ENCODE measurements around the gene HOMER3.

HOMER3 gene

DNA sequence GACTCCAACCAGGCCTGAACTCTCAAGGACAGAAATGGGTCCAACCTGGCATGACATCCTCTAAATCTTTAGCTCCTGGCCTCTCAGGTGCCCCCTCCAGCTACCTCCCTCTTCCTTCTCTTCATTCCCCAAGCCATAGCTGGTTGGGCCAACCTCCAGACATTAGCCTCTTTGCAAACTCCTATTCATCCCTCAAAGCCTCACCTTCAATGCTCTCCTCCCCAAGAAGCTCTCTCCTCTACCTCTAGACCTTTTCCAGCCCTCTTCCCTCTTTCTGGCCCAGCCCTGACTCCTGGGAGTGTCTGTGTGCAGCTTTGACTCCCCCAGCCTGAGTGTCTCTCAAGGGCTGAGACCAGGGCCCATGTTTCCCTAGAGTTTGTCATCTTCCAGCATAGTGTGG lies 5.3 kb upstream of the HOMER3 start:
- TF ChIP-seq GATA3 (IDR thresholded peaks at IDR 0.05; ENCODE audit: low read depth, low read length) (no peak), GATA2 (IDR thresholded peaks at IDR 0.05; ENCODE audit: low read depth, low read length) (no peak)

DNA sequence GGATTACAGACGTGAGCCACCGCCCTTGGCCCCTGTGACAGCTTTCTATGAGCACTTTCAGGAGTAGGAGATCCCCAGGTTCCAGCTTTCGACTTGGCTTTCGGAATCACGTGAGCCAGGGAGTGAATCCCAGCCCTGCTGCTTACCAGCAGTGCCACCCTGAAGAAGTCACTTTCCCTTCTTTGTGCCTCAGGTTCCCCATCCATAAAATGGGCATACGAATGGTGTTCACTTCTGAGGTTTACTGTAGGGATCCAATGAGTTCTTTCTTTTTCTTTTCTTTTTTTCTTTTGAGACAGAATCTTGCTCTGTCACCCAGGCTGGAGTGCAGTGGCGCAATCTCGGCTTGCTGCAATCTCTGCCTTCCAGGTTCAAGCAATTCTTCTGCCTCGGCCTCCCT lies 4.3 kb upstream of the HOMER3 start:
- TF ChIP-seq GATA3 (IDR thresholded peaks at IDR 0.05; ENCODE audit: low read depth, low read length), result no peak
- TF ChIP-seq GATA2 (IDR thresholded peaks at IDR 0.05; ENCODE audit: low read depth, low read length), result no peak

- no peak for TF ChIP-seq GATA3 (IDR thresholded peaks at IDR 0.05; ENCODE audit: low read depth, low read length)
- TF ChIP-seq GATA2 (IDR thresholded peaks at IDR 0.05; ENCODE audit: low read depth, low read length), result no peak
Measured at GRCh38 chr19:18943465-18943864, 2.4 kb upstream of the HOMER3 start.

DNA sequence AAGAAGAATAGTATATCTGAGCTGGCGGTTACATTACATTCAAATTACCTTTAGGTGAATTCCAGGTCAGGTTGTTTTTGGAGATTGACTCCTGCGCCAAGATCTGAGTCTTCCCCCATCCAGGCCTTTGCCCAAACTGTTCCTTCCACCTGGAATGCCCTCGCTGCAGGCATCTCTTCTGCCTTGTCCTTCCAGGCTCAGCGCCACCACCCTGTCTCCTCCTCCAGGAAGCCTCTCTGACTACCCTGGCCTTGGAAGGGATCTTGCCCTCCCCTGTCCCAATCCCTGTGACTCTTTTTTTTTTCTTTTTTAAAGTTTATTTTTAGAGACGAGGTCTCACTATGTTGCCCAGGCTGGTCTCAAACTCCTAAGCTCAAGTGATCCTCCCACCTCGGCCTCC lies 1.7 kb upstream of the HOMER3 start:
- TF ChIP-seq GATA2 (IDR thresholded peaks at IDR 0.05; ENCODE audit: low read depth, low read length) (no peak), GATA3 (IDR thresholded peaks at IDR 0.05; ENCODE audit: low read depth, low read length) (no peak)

- TF ChIP-seq GATA2 (IDR thresholded peaks at IDR 0.05; ENCODE audit: low read depth, low read length), result no peak
- TF ChIP-seq GATA3 (IDR thresholded peaks at IDR 0.05; ENCODE audit: low read depth, low read length), result no peak
Measured at GRCh38 chr19:18941628-18942354, 774 bp upstream of the HOMER3 start.

DNA sequence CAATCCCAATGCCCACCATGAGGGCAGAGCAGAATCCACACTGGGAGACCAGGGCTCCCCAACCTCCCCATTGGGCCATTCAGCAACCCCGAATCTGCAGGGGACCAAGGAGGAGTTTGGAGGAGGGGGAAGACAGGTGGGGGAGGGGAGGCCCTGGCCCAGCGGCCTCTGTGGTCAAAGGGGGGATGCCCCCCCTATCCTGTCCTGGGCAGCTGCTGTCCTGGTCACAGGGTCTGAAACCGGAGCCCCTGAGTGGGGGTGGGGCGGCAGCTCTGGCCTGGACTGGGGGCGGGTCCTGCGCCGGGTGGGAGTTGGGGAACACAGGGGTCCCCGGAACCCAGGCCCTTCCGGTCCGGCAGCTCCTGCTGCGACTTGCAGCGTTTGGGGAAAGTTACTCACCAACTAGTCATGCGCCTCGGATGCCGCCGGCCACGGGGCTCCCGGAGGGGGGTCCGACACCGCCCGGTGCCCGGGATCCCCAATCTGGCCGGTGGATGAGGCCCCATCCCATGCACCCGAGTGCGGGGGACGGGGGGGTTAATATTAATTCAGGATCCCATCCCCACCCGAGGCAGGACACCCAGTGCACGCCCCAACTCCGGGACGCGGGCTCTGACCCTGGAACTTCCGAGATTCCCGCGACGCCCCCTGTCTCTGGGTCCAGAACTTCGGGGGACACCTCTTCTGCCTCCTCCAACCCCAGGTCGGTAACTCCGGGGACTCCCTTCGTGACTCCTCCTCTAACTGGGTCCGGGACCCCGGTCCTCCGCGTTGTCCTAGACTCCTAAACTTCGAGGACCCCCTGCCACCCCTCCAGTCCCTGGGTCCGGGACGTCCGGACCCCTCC lies 872 bp downstream of the HOMER3 start:
- TF ChIP-seq GATA3 (IDR thresholded peaks at IDR 0.05; ENCODE audit: low read depth, low read length), result no peak
- no peak for TF ChIP-seq GATA2 (IDR thresholded peaks at IDR 0.05; ENCODE audit: low read depth, low read length)

GRCh38 chr19:18939163-18939562 lies 1.9 kb downstream of the HOMER3 start:
- TF ChIP-seq GATA3 (IDR thresholded peaks at IDR 0.05; ENCODE audit: low read depth, low read length) (no peak), GATA2 (IDR thresholded peaks at IDR 0.05; ENCODE audit: low read depth, low read length) (no peak)

- no peak for TF ChIP-seq GATA2 (IDR thresholded peaks at IDR 0.05; ENCODE audit: low read depth, low read length)
- TF ChIP-seq GATA3 (IDR thresholded peaks at IDR 0.05; ENCODE audit: low read depth, low read length), result no peak
Measured at GRCh38 chr19:18933297-18933696, 7.7 kb downstream of the HOMER3 start.

- no peak for TF ChIP-seq GATA3 (IDR thresholded peaks at IDR 0.05; ENCODE audit: low read depth, low read length)
- no peak for TF ChIP-seq GATA2 (IDR thresholded peaks at IDR 0.05; ENCODE audit: low read depth, low read length)
Measured at GRCh38 chr19:18932216-18932841, 8.7 kb downstream of the HOMER3 start.

DNA sequence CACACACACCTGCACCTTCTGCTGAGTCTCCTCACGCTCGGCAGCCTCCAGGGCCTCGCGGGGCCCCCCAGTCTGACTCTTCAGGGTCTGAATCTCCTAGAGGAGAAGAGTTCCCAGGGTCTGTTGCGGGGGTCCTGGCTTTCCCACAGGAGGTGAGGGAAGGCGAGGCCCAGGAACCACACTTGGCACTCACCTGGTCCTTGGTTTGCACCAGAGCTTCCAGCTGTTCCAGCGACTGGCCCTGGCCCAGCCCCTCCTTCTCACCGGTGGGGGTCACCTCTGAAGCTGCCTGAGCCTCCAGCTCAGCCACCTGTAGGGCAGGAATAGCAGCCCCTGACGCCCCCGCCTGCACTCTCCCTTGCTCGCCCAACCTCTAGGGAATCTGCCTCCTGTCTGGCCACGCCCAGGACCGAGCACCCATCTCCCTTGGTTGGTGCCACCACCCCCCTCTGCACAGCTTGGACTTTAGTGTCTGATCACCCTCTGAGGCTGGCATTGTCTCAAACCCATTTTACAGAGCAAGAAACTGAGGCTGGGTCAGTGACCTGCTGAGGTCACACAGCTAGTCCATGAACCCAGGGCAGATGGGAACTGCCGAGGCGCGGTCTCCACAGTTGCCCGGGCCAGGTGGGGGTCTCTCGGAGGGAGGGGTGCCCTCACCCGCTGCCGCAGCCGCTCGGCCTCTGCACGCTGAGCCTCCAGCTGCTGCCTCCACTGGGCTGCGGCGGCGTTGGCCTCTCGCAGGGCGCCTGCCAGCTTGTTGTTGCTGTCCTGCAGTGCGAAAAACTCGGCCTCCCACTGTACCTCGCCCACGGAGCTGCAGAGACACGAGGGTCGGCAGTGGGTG lies 9.5 kb downstream of the HOMER3 start:
- TF ChIP-seq GATA3 (IDR thresholded peaks at IDR 0.05; ENCODE audit: low read depth, low read length) (no peak), GATA2 (IDR thresholded peaks at IDR 0.05; ENCODE audit: low read depth, low read length) (no peak)

- TF ChIP-seq GATA3 (IDR thresholded peaks at IDR 0.05; ENCODE audit: low read depth, low read length), result no peak
- no peak for TF ChIP-seq GATA2 (IDR thresholded peaks at IDR 0.05; ENCODE audit: low read depth, low read length)
Measured at GRCh38 chr19:18929311-18929710, 11.7 kb downstream of the HOMER3 start.

- TF ChIP-seq GATA2 (IDR thresholded peaks at IDR 0.05; ENCODE audit: low read depth, low read length) (no peak), GATA3 (IDR thresholded peaks at IDR 0.05; ENCODE audit: low read depth, low read length) (no peak)
Measured at GRCh38 chr19:18928018-18928805, 12.8 kb downstream of the HOMER3 start.

GRCh38 chr19:18924684-18925213 lies 16.3 kb downstream of the HOMER3 start:
- no peak for TF ChIP-seq GATA2 (IDR thresholded peaks at IDR 0.05; ENCODE audit: low read depth, low read length)
- no peak for TF ChIP-seq GATA3 (IDR thresholded peaks at IDR 0.05; ENCODE audit: low read depth, low read length)
